Measurements from ENCODE around the gene ST8SIA2. TPM values are rescaled to one million over a fixed set of nuclear protein-coding genes. Genes with fewer than 3 reads are reported as not detected.
A peak's percentile ranks its signal among the peaks of the same experiment; 100 is the strongest.

ST8SIA2 gene
- total RNA-seq, 6 experiments from 2014 or later = 0.05 to 0.12 TPM; not detected in 4

DNA sequence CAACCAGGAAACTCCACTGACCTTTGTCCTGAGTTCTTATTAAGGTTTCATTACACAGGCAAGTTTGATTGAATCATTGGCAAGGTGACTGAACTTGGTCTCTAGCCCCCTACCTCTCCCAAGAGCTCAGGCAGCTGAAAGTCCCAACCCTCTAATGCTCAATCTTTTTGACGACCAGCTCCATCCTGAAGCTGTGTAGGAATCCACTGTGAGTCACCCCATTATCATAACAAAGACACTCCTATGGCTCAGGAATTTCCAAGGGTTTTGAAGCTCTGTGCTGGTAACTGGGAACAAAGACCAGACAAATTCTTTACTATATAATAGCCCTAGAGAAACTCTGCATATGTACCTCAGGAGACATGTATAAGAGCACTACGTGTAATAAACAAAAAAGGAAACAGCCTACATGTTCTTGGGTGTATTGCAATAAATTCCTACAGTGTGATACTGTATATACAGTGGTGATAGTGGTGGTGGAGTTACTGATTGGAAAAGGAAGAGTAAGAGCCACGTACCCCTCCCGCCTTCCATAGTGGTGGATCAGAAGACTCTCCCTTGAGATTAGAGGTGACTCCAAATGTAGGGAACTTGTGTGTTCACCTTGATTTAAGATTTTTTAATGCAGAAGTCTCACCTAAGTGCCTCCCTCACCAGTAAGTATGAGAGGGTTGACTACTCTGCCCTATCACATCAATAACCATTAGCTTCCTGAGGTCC lies 116.6 kb downstream of the ST8SIA2 start:
- H3K9me3 Mint-ChIP-seq = peaks cover 14% of the 10 kb centered on the region

More for the DNA sequence above, 116.6 kb downstream of the ST8SIA2 start:
- Mint-ChIP-seq H3K27ac (no peak overlapping the region), H3K36me3 (ENCODE audit: low read depth) (no peaks in the 10 kb centered on the region), H3K4me3 (no peak overlapping the region), H3K4me1 (ENCODE audit: low read depth) (0 out of 2 replicates have a peak, but pooled peaks cover 5% of the 10 kb centered on the region), H3K27me3 (ENCODE audit: insufficient read depth) (peaks cover 8% of the 10 kb centered on the region)
- TF ChIP-seq, protein P1, sequence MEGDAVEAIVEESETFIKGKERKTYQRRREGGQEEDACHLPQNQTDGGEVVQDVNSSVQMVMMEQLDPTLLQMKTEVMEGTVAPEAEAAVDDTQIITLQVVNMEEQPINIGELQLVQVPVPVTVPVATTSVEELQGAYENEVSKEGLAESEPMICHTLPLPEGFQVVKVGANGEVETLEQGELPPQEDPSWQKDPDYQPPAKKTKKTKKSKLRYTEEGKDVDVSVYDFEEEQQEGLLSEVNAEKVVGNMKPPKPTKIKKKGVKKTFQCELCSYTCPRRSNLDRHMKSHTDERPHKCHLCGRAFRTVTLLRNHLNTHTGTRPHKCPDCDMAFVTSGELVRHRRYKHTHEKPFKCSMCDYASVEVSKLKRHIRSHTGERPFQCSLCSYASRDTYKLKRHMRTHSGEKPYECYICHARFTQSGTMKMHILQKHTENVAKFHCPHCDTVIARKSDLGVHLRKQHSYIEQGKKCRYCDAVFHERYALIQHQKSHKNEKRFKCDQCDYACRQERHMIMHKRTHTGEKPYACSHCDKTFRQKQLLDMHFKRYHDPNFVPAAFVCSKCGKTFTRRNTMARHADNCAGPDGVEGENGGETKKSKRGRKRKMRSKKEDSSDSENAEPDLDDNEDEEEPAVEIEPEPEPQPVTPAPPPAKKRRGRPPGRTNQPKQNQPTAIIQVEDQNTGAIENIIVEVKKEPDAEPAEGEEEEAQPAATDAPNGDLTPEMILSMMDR (IDR thresholded peaks at IDR 0.05) = no peak
- peak; percentile 8 for DNase-seq

Data from HFFc6 (cell line).